Natural killer cell (primary cell): ENCODE data around the gene LDLRAD4. TPM values are rescaled to one million over a fixed set of nuclear protein-coding genes. Genes with fewer than 3 reads are reported as not detected.

Experiments used
- ATAC-seq, 3 donors: fragments of 150-1000 bp in 2 of 3; fragments of 200-7000 bp in 1 of 3; cut with Tn5 transposase; 1 replicate in 1 of 3; 2 replicates in 2 of 3; pipeline ENCODE4 v1.10.0; 2021; ENCODE audit warnings: mild to moderate bottlenecking in 2 of 3, moderate library complexity in 2 of 3
- DNase-seq, 2 donors: peaks; one replicate each; pipeline versions ENCODE4 v3.0.0 to v3.0.0-alpha.2; 2013 to 2021; ENCODE audit warnings: mixed read lengths in 1 of 2
- H3K27ac ChIP-seq: one replicate; pipeline ENCODE4 v1.5.1; 2013; ENCODE audit warnings: mild to moderate bottlenecking, low read length
- H3K27me3 ChIP-seq: one replicate; pipeline ENCODE4 v1.6.1; 2013; ENCODE audit warnings: low read length; ENCODE audit not compliant: control insufficient read depth, insufficient read depth
- H3K36me3 ChIP-seq: one replicate; pipeline ENCODE4 v1.6.1; 2013; ENCODE audit warnings: low read length; ENCODE audit not compliant: control insufficient read depth, insufficient read depth
- H3K4me1 ChIP-seq: one replicate; pipeline ENCODE4 v1.6.1; 2013; ENCODE audit warnings: low read length; ENCODE audit not compliant: control insufficient read depth, insufficient read depth
- H3K4me3 ChIP-seq: one replicate; pipeline ENCODE4 v1.5.1; 2013; ENCODE audit warnings: low read length
- H3K9me3 ChIP-seq: one replicate; pipeline ENCODE4 v1.6.1; 2013; ENCODE audit warnings: low read length; ENCODE audit not compliant: control insufficient read depth, insufficient read depth
- H3K27ac Mint-ChIP-seq, 2 donors: one replicate each; pipeline ENCODE4 v1.8.0; 2022; ENCODE audit warnings: mild to moderate bottlenecking in 2 of 2, mixed read lengths in 2 of 2, moderate library complexity in 1 of 2
- H3K27me3 Mint-ChIP-seq, 2 donors: one replicate each; pipeline ENCODE4 v1.8.0; 2022; ENCODE audit warnings: low read depth in 2 of 2, mixed read lengths in 2 of 2
- H3K36me3 Mint-ChIP-seq: one replicate; pipeline ENCODE4 v1.8.0; 2022; ENCODE audit warnings: mixed read lengths
- H3K4me1 Mint-ChIP-seq, 2 donors: one replicate each; pipeline ENCODE4 v1.8.0; 2022; ENCODE audit warnings: mixed read lengths in 2 of 2
- H3K4me3 Mint-ChIP-seq: one replicate; pipeline ENCODE4 v1.8.0; 2022; ENCODE audit warnings: mild to moderate bottlenecking, moderate library complexity, mixed read lengths
- H3K9me3 Mint-ChIP-seq, 2 donors: one replicate each; pipeline ENCODE4 v1.8.0; 2022; ENCODE audit warnings: mixed read lengths in 2 of 2
- CTCF ChIP-seq: fragments of 200-600 bp; IDR thresholded peaks from one replicate; pipeline ENCODE4 v1.8.0; 2022; ENCODE audit warnings: antibody characterized with exemption
- WGBS: methylation state at CpG from one replicate; pipeline ENCODE4 v1.1.7; 2013; ENCODE audit warnings: missing lambda C conversion rate; ENCODE audit not compliant: insufficient coverage; 5-methylcytosine and 5-hydroxymethylcytosine counted together
- intact Hi-C: fragments of 100-400 bp; cut with micrococcal nuclease; formaldehyde crosslinking; loops from one replicate; pipeline ENCODE4 v1.14.2; 2022
- total RNA-seq, 4 donors: library from RNA; stranded (reverse); fragments of 120-200 nt in 1 of 4; gene quantifications; one replicate each; pipeline versions ENCODE4 v1.2.3 to v1.2.4, GENCODE V29; 2013 to 2022

Gene LDLRAD4
- total RNA-seq, 3 donors from 2014 or later (not counting 1 experiment from before 2014, with no cell fraction given), result 24.0 to 36.3 (median 29.2) TPM

GRCh38 chr18:13388586-13389490, 170.3 kb downstream of the LDLRAD4 start:
- TF ChIP-seq CTCF, result no peak
- WGBS, result 93% methylated on average over 23 of the region's 25 CpGs
- Mint-ChIP-seq H3K36me3 (no peaks in the 10 kb centered on the region), H3K27me3 (no peaks in the 10 kb centered on the region), H3K4me3 (no peak overlapping the region), H3K27ac (no peak overlapping the region), H3K9me3 (no peaks in the 10 kb centered on the region), H3K4me1 (no peaks in the 10 kb centered on the region)
- no peaks in the 10 kb centered on the region for H3K27me3 ChIP-seq
- H3K36me3 ChIP-seq, result no peaks in the 10 kb centered on the region
- H3K9me3 ChIP-seq, result no peaks in the 10 kb centered on the region
- DNase-seq (no peak), ATAC-seq (no peak)
- intact Hi-C loops, result no loop called here
- no peaks in the 10 kb centered on the region for H3K4me1 ChIP-seq
- H3K27ac ChIP-seq, result no peak overlapping the region
- H3K4me3 ChIP-seq, result no peak overlapping the region

- Mint-ChIP-seq H3K27me3 (no peaks in the 10 kb centered on the region), H3K27ac (no peak overlapping the region), H3K36me3 (no peaks in the 10 kb centered on the region), H3K9me3 (no peaks in the 10 kb centered on the region), H3K4me1 (no peaks in the 10 kb centered on the region), H3K4me3 (no peak overlapping the region)
- Histone ChIP-seq H3K36me3 (no peaks in the 10 kb centered on the region), H3K27me3 (no peaks in the 10 kb centered on the region), H3K4me3 (no peak overlapping the region), H3K27ac (no peak overlapping the region), H3K4me1 (no peaks in the 10 kb centered on the region), H3K9me3 (no peaks in the 10 kb centered on the region)
- intact Hi-C loops, result no loop called here
- no peak for ATAC-seq
- 86% methylated on average over 5 of the region's 6 CpGs for WGBS
- TF ChIP-seq CTCF, result no peak
- no peak for DNase-seq
Observed at GRCh38 chr18:13389491-13390131, 171.1 kb downstream of the LDLRAD4 start.

GRCh38 chr18:13390196-13390595, 171.6 kb downstream of the LDLRAD4 start:
- Mint-ChIP-seq H3K27me3 (no peaks in the 10 kb centered on the region), H3K36me3 (no peaks in the 10 kb centered on the region), H3K27ac (no peak overlapping the region), H3K9me3 (no peaks in the 10 kb centered on the region), H3K4me1 (no peaks in the 10 kb centered on the region), H3K4me3 (no peak overlapping the region)
- no peaks in the 10 kb centered on the region for H3K9me3 ChIP-seq
- H3K36me3 ChIP-seq, result no peaks in the 10 kb centered on the region
- H3K4me1 ChIP-seq, result no peaks in the 10 kb centered on the region
- intact Hi-C loops, result no loop called here
- H3K4me3 ChIP-seq, result no peak overlapping the region
- no peak overlapping the region for H3K27ac ChIP-seq
- WGBS, result 94% methylated on average over 12 of the region's 12 CpGs
- no peak for TF ChIP-seq CTCF
- ATAC-seq (peak in 1 of 3 donors; percentile 4), DNase-seq (no peak)
- no peaks in the 10 kb centered on the region for H3K27me3 ChIP-seq
